Ishikawa (cell line): ENCODE results near the gene GRM2.

Experiments used
- CEBPB ChIP-seq: IDR thresholded peaks from 2 replicates; pipeline ENCODE4 v1.6.1; 2012
- CREB1 ChIP-seq: IDR thresholded peaks from 2 replicates; pipeline ENCODE4 v1.6.1; 2012; ENCODE audit warnings: low read depth
- EGR1 ChIP-seq: IDR thresholded peaks from 2 replicates; pipeline ENCODE4 v1.6.1; 2012
- EP300 ChIP-seq: IDR thresholded peaks from 2 replicates; pipeline ENCODE4 v1.6.1; 2012; ENCODE audit warnings: borderline replicate concordance
- FOXM1 ChIP-seq: IDR thresholded peaks from 2 replicates; pipeline ENCODE4 v1.6.1; 2012; ENCODE audit warnings: low read depth, borderline replicate concordance
- MAX ChIP-seq: IDR thresholded peaks from 2 replicates; pipeline ENCODE4 v1.6.1; 2012
- RAD21 ChIP-seq: IDR thresholded peaks from 2 replicates; pipeline ENCODE4 v1.6.1; 2012; ENCODE audit warnings: low read depth
- REST ChIP-seq: IDR thresholded peaks from 2 replicates; pipeline ENCODE4 v1.6.1; 2012; ENCODE audit warnings: low read depth, mild to moderate bottlenecking
- TAF1 ChIP-seq: IDR thresholded peaks from 2 replicates; pipeline ENCODE4 v1.6.1; 2012; ENCODE audit warnings: low read depth, mild to moderate bottlenecking
- TCF12 ChIP-seq: IDR thresholded peaks from 2 replicates; pipeline ENCODE4 v1.6.1; 2012; ENCODE audit warnings: low read depth
- USF1 ChIP-seq: IDR thresholded peaks from 2 replicates; pipeline ENCODE4 v1.6.1; 2012
- YY1 ChIP-seq: IDR thresholded peaks from 2 replicates; pipeline ENCODE4 v1.6.1; 2012; ENCODE audit warnings: low read depth
- ZBTB7A ChIP-seq: IDR thresholded peaks from 2 replicates; pipeline ENCODE4 v1.6.1; 2012; ENCODE audit warnings: low read depth

- no peak for TF ChIP-seq CEBPB
- TF ChIP-seq RAD21: no peak
- no peak for TF ChIP-seq TAF1
- TF ChIP-seq YY1: no peak
- no peak for TF ChIP-seq CREB1
- no peak for TF ChIP-seq EP300
- TF ChIP-seq REST: no peak
- no peak for TF ChIP-seq TCF12
- no peak for TF ChIP-seq MAX
- TF ChIP-seq EGR1: no peak
- no peak for TF ChIP-seq FOXM1
- TF ChIP-seq USF1: no peak
- no peak for TF ChIP-seq ZBTB7A
Observed at GRCh38 chr3:51739110-51739509, 32.2 kb downstream of the GRM2 start.
